Suppressor macrophage (primary cell): ENCODE results near the gene COL5A1.

Experiments used
- DNase-seq, 4 experiments: peaks; one replicate each; pipeline ENCODE4 v3.0.0-alpha.2; 2020 to 2022

Gene COL5A1

GRCh38 chr9:134863941-134864820, 222.6 kb downstream of the COL5A1 start:
- DNase-seq, result no peak

GRCh38 chr9:134864821-134865190, 223.2 kb downstream of the COL5A1 start:
- no peak for DNase-seq

- DNase-seq, result no peak
Observed at GRCh38 chr9:134867917-134868750, 226.5 kb downstream of the COL5A1 start.

- no peak for DNase-seq
Observed at GRCh38 chr9:134868751-134869553, 227.3 kb downstream of the COL5A1 start.

GRCh38 chr9:134869554-134870300, 228.1 kb downstream of the COL5A1 start:
- no peak for DNase-seq

GRCh38 chr9:134870301-134870694, 228.7 kb downstream of the COL5A1 start:
- no peak for DNase-seq

GRCh38 chr9:134870746-134871662, 229.4 kb downstream of the COL5A1 start:
- no peak for DNase-seq

- no peak for DNase-seq
Observed at GRCh38 chr9:134871697-134872340, 230.2 kb downstream of the COL5A1 start.

- no peak for DNase-seq
Observed at GRCh38 chr9:134872482-134873231, 231.1 kb downstream of the COL5A1 start.

GRCh38 chr9:134875371-134875770, 233.8 kb downstream of the COL5A1 start:
- peak; percentile 35 to 80 (median 56) for DNase-seq

- DNase-seq, result no peak
Observed at GRCh38 chr9:134877541-134877940, 235.9 kb downstream of the COL5A1 start.

GRCh38 chr9:134879664-134880483, 238.3 kb downstream of the COL5A1 start:
- DNase-seq, result no peak

GRCh38 chr9:134880484-134881312, 239.1 kb downstream of the COL5A1 start, which contains the start of gene FCN2:
FCN2 (plus strand) TSS chr9:134880810; CDS start chr9:134880822, 12 bp downstream.
- no peak for DNase-seq

GRCh38 chr9:134881313-134881670, 239.7 kb downstream of the COL5A1 start:
- no peak for DNase-seq

GRCh38 chr9:134882204-134882785, 240.7 kb downstream of the COL5A1 start:
- DNase-seq, result no peak

- no peak for DNase-seq
Observed at GRCh38 chr9:134883040-134883782, 241.6 kb downstream of the COL5A1 start.

GRCh38 chr9:134884492-134884891, 242.9 kb downstream of the COL5A1 start:
- no peak for DNase-seq
